KMS-11 (cell line): Measurements from ENCODE around the gene LGALS7B.
"Not testable (repeated sequence)": the region's sequence is repeated elsewhere in the genome, so short reads cannot be mapped to it uniquely, and the experiment has no call there.

Source experiments
- H2AFZ ChIP-seq: fragments of 200-600 bp; sonication (generic); 2 replicates; pipeline ENCODE4 v1.6.1; 2016; ENCODE audit warnings: antibody characterized with exemption, mixed run types, low read depth
- H3K27ac ChIP-seq: fragments of 200-600 bp; sonication (generic); 2 replicates; pipeline ENCODE4 v1.6.1; 2016; ENCODE audit warnings: mild to moderate bottlenecking, mixed run types
- H3K27me3 ChIP-seq: fragments of 200-600 bp; sonication (generic); 2 replicates; pipeline ENCODE4 v1.6.1; 2017; ENCODE audit warnings: mild to moderate bottlenecking, low read depth, mixed run types, moderate library complexity; ENCODE audit not compliant: insufficient read depth
- H3K36me3 ChIP-seq: fragments of 200-600 bp; sonication (generic); 2 replicates; pipeline ENCODE4 v1.6.1; 2017; ENCODE audit warnings: mild to moderate bottlenecking, mixed run types; ENCODE audit not compliant: insufficient read depth
- H3K4me1 ChIP-seq: fragments of 200-600 bp; sonication (generic); 2 replicates; pipeline ENCODE4 v1.6.1; 2016; ENCODE audit warnings: mild to moderate bottlenecking, low read depth, mixed run types; ENCODE audit not compliant: poor library complexity, severe bottlenecking
- H3K4me2 ChIP-seq: fragments of 200-600 bp; sonication (generic); 2 replicates; pipeline ENCODE4 v1.7.0; 2016; ENCODE audit warnings: mild to moderate bottlenecking, mixed run types
- H3K4me3 ChIP-seq: fragments of 200-600 bp; sonication (generic); IDR thresholded peaks from 2 replicates; pipeline ENCODE4 v1.6.1; 2017; ENCODE audit warnings: low read depth, low read length, mixed read lengths; ENCODE audit not compliant: insufficient read depth
- H3K79me2 ChIP-seq: fragments of 200-600 bp; sonication (generic); 2 replicates; pipeline ENCODE4 v1.6.1; 2016; ENCODE audit warnings: low read depth, mixed run types; ENCODE audit not compliant: insufficient read depth
- H3K9ac ChIP-seq: fragments of 200-600 bp; sonication (generic); 2 replicates; pipeline ENCODE4 v1.6.1; 2016; ENCODE audit warnings: mild to moderate bottlenecking, mixed run types
- H4K20me1 ChIP-seq: fragments of 200-600 bp; sonication (generic); 2 replicates; pipeline ENCODE4 v1.6.1; 2016; ENCODE audit warnings: mild to moderate bottlenecking, mixed run types; ENCODE audit not compliant: insufficient read depth
- TF ChIP-seq, protein P1 (sequence below): fragments of 200-600 bp; sonication (generic); conservative IDR thresholded peaks from 2 replicates; pipeline ENCODE4 v1.6.1; 2017; ENCODE audit warnings: low read depth, mild to moderate bottlenecking, antibody characterized with exemption, low read length, moderate library complexity, mixed read lengths

LGALS7B gene

DNA sequence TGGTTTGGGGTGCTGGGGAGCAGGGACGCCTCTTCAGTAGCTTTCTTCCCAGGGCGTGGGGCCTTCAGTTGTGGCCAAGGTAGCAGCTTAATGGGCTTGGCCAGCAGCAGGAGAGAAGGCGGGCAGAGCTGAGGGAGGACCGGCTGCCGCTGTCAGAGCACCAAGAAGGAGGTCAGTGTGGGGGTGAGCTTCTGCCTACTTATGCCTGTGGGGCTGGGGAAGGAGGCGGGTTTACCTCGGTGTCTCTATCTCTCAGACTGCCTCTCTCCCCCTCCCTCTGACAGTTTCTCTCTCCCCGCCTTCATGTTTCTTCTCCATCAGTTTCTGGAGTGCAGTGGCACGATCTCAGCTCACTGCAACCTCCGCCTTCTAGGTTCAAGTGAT is 44.7 kb upstream of the LGALS7B start, which contains the start of gene CAPN12:
Gene CAPN12, minus strand, starts transcription at position 177 of the 384 bp plus-strand sequence. CDS start 309 bp downstream, outside the sequence.
- Histone ChIP-seq H3K27me3 (no peaks in the 10 kb centered on the region), H3K9ac (no peak within 1 kb of the TSS), H3K27ac (no peak within 1 kb of the TSS), H3K79me2 (no peaks in the 10 kb centered on the region), H3K4me1 (no peaks in the 10 kb centered on the region), H3K4me3 (no peak within 1 kb of the TSS), H3K4me2 (no peak within 1 kb of the TSS), H4K20me1 (no peaks in the 10 kb centered on the region), H3K36me3 (no peaks in the 10 kb centered on the region), H2AFZ (no peak within 1 kb of the TSS)
- TF ChIP-seq, protein P1, sequence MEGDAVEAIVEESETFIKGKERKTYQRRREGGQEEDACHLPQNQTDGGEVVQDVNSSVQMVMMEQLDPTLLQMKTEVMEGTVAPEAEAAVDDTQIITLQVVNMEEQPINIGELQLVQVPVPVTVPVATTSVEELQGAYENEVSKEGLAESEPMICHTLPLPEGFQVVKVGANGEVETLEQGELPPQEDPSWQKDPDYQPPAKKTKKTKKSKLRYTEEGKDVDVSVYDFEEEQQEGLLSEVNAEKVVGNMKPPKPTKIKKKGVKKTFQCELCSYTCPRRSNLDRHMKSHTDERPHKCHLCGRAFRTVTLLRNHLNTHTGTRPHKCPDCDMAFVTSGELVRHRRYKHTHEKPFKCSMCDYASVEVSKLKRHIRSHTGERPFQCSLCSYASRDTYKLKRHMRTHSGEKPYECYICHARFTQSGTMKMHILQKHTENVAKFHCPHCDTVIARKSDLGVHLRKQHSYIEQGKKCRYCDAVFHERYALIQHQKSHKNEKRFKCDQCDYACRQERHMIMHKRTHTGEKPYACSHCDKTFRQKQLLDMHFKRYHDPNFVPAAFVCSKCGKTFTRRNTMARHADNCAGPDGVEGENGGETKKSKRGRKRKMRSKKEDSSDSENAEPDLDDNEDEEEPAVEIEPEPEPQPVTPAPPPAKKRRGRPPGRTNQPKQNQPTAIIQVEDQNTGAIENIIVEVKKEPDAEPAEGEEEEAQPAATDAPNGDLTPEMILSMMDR: no peak

DNA sequence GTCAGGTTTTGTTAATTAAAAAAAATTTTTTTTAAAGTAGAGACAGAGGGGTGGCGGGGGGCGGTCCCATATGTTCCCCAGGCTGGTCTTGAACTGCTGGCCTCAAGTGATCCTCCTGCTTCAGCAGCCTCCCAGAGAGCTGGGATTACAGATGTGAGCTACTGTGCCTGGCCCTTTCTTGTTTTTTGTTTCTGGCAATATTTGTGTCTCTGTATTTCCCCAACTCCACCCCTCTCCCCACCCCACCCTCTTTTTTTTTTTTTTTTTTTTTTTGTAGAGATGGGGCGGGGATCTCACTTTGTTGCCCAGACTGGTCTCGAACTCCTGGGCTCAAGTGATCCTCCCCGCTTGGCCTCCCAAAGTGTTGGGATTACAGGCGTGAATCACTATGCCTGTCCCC is 44.1 kb upstream of the LGALS7B start:
- H3K79me2 ChIP-seq: no peaks in the 10 kb centered on the region
- no peak overlapping the region for H2AFZ ChIP-seq
- H4K20me1 ChIP-seq: no peaks in the 10 kb centered on the region
- no peak overlapping the region for H3K27ac ChIP-seq
- H3K9ac ChIP-seq: no peak overlapping the region
- no peak overlapping the region for H3K4me2 ChIP-seq
- no peak overlapping the region for H3K4me3 ChIP-seq
- TF ChIP-seq, protein P1: no peak
- H3K36me3 ChIP-seq: no peaks in the 10 kb centered on the region
- no peaks in the 10 kb centered on the region for H3K4me1 ChIP-seq
- no peaks in the 10 kb centered on the region for H3K27me3 ChIP-seq

DNA sequence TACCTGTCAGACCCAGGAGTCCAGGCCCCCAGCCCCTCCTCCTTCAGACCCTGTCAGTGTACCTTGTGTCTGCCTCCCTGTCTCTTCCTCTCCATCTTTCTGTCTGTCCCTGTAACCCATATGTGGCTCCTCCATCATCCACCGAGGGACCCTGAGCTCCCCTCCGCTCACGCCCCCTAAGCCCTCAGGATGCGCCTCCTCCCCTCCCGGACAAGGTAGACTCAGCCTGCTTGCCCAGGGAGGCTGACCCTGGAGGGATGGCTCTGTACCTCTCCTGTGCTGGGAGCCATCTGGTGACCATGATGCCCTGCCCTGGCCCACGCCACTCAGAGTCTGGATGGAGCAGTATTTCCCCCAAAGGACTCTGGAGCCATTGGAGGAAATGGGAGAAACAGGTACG is 43.7 kb upstream of the LGALS7B start:
- H2AFZ ChIP-seq: no peak overlapping the region
- H3K4me3 ChIP-seq: no peak overlapping the region
- TF ChIP-seq, protein P1: no peak
- H3K27me3 ChIP-seq: no peaks in the 10 kb centered on the region
- no peak overlapping the region for H3K9ac ChIP-seq
- H3K27ac ChIP-seq: no peak overlapping the region
- H3K4me1 ChIP-seq: no peaks in the 10 kb centered on the region
- no peaks in the 10 kb centered on the region for H4K20me1 ChIP-seq
- no peaks in the 10 kb centered on the region for H3K79me2 ChIP-seq
- no peaks in the 10 kb centered on the region for H3K36me3 ChIP-seq
- no peak overlapping the region for H3K4me2 ChIP-seq

DNA sequence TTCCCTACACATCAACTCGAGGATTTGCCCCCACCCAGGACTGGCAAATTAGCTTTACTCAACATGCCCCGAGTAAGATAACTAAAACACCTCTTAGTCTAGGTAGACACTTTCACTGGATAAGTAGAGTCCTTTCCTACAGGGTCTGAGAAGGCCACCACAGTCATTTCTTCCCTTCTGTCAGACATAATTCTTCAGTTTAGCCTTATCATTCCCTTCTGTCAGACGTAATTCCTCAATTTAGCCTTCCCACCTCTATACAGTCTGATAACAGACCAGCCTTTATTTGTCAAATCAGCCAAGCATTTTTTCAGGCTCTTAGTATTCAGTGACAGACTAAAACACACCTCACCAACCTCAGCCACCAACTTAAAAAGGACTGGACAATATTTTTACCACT is 35.2 kb upstream of the LGALS7B start:
- H2AFZ ChIP-seq, H3K4me3 ChIP-seq, H3K9ac ChIP-seq, H4K20me1 ChIP-seq, H3K79me2 ChIP-seq, H3K4me2 ChIP-seq, H3K27me3 ChIP-seq, H3K4me1 ChIP-seq, H3K27ac ChIP-seq, H3K36me3 ChIP-seq: not testable (repeated sequence)

DNA sequence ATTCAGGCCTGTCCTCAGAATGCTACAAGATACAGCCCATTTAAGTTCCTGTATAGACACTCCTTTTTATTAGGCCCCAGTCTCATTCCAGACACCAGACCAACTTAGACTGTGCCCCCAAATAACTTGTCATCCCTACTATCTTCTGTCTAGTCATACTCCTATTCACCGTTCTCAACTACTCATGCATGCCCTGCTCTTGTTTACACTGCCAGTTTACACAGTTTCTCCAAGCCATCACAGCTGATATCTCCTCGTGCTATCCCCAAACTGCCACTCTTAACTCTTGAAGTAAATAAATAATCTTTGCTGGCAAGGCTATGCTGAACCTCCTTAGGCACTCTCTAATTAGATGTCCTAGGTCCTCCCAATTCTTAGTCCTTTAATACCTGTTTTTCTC is 34.8 kb upstream of the LGALS7B start:
- not testable (repeated sequence) for H3K79me2 ChIP-seq, H3K9ac ChIP-seq, H2AFZ ChIP-seq, H3K27me3 ChIP-seq, H3K4me1 ChIP-seq, H3K4me2 ChIP-seq, H3K4me3 ChIP-seq, H3K27ac ChIP-seq, H4K20me1 ChIP-seq, H3K36me3 ChIP-seq
